HepG2 (cell line): ENCODE results near the gene ZNF513. TPM values are rescaled to one million over a fixed set of nuclear protein-coding genes. Genes with fewer than 3 reads are reported as not detected.

Experiments
- ATAC-seq: fragments of 200-7000 bp; cut with Tn5 transposase; 3 replicates; pipeline ENCODE4 v1.9.1; 2020; ENCODE audit warnings: mild to moderate bottlenecking, moderate library complexity
- BruUV-seq: library from RNA; stranded (reverse); fragments of 400-500 nt; replicated peaks from 2 replicates; lab custom pipeline; 2021; lab: Mats Ljungman, UMichigan
- CTCF ChIA-PET: fragments of 300-600 bp; formaldehyde crosslinking; extraction: SDS; loops from one replicate; lab custom pipeline; 2021; ENCODE audit warnings: low total read pairs, inconsistent platforms, low intra/inter-chr PET ratio; lab: Yijun Ruan, JAX
- POLR2A ChIA-PET: fragments of 350-600 bp; sonication (Branson Sonifier 250); formaldehyde crosslinking; loops from one replicate; lab custom pipeline; 2020; ENCODE audit warnings: antibody characterized with exemption, inconsistent platforms; lab: Yijun Ruan, JAX
- DNase-seq: peaks from one replicate; pipeline ENCODE4 v3.0.0-alpha.2; 2015; ENCODE audit warnings: low spot score
- FAIRE-seq: peaks from 3 replicates; lab custom pipeline; 2011; peaks lifted over from hg19 to GRCh38; lab: Jason Lieb, UNC
- H2AFZ ChIP-seq: one replicate; pipeline ENCODE4 v1.6.1; 2011; ENCODE audit warnings: low read length, inconsistent platforms
- H3K27ac ChIP-seq: fragments of 300-600 bp; 3 replicates; pipeline ENCODE4 v1.8.0; 2011; ENCODE audit warnings: mixed run types, mild to moderate bottlenecking, mixed read lengths, low read length, inconsistent platforms; ENCODE audit not compliant: insufficient read depth; ENCODE audit errors: extremely low read length
- H3K27me3 ChIP-seq, 2 experiments: fragments of 200-600 bp in 1 of 2; 2 replicates in 1 of 2; 3 replicates in 1 of 2; pipeline versions ENCODE4 v1.6.0 to v1.8.0; 2011; ENCODE audit warnings: low read length in 2 of 2, mild to moderate bottlenecking in 2 of 2, moderate library complexity in 2 of 2, inconsistent platforms in 1 of 2; ENCODE audit not compliant: insufficient read depth in 2 of 2, control insufficient read depth in 1 of 2
- H3K36me3 ChIP-seq, 2 experiments: fragments of 200-600 bp in 1 of 2; replicated peaks in 1 of 2; 2 replicates in 1 of 2; 3 replicates in 1 of 2; pipeline versions ENCODE4 v1.5.1 to v1.8.0; 2011; ENCODE audit warnings: low read length in 2 of 2, inconsistent platforms in 1 of 2; ENCODE audit not compliant: insufficient read depth in 2 of 2, control insufficient read depth in 1 of 2
- H3K4me1 ChIP-seq: 2 replicates; pipeline ENCODE4 v1.5.1; 2012; ENCODE audit warnings: low read length, inconsistent platforms; ENCODE audit not compliant: insufficient read depth
- H3K4me2 ChIP-seq: 2 replicates; pipeline ENCODE4 v1.6.0; 2011; ENCODE audit warnings: low read depth, low read length, inconsistent platforms
- H3K4me3 ChIP-seq, 3 experiments: fragments of 200-600 bp in 1 of 3; sonication (generic), shearing (Covaris generic) in 1 of 3; replicated peaks in 1 of 3; 2 replicates each; pipeline ENCODE4 v1.5.1; 2011 to 2016; ENCODE audit warnings: low read length in 3 of 3, inconsistent platforms in 2 of 3, low read depth in 2 of 3, mild to moderate bottlenecking in 2 of 3, control low read depth in 1 of 3, mixed read lengths in 1 of 3; ENCODE audit not compliant: insufficient read depth in 1 of 3
- H3K79me2 ChIP-seq: one replicate; pipeline ENCODE4 v1.6.1; 2011; ENCODE audit warnings: low read length, inconsistent platforms; ENCODE audit not compliant: insufficient read depth
- H3K9ac ChIP-seq: 2 replicates; pipeline ENCODE4 v1.6.0; 2011; ENCODE audit warnings: mild to moderate bottlenecking, low read depth, low read length, inconsistent platforms; ENCODE audit not compliant: insufficient read depth
- H3K9me3 ChIP-seq: 2 replicates; pipeline ENCODE4 v1.5.1; 2012; ENCODE audit warnings: mild to moderate bottlenecking, low read length
- H4K20me1 ChIP-seq: 2 replicates; pipeline ENCODE4 v1.6.0; 2011; ENCODE audit warnings: inconsistent platforms, mild to moderate bottlenecking, low read length, moderate library complexity; ENCODE audit not compliant: insufficient read depth
- ETV6 ChIP-seq: sonication (generic); formaldehyde crosslinking; conservative IDR thresholded peaks from 2 replicates; pipeline ENCODE4 v1.4.0; 2020; ENCODE audit warnings: missing genetic modification reagents
- GPN1 ChIP-seq: sonication (generic); formaldehyde crosslinking; IDR thresholded peaks from 2 replicates; pipeline ENCODE4 v1.5.1; 2020; ENCODE audit warnings: missing genetic modification reagents, borderline replicate concordance
- NR2C2 ChIP-seq: sonication (generic); formaldehyde crosslinking; IDR thresholded peaks from 2 replicates; pipeline ENCODE4 v1.4.0; 2020; ENCODE audit warnings: missing genetic modification reagents, mild to moderate bottlenecking, moderate library complexity, borderline replicate concordance
- NRL ChIP-seq: sonication (generic); formaldehyde crosslinking; IDR thresholded peaks from 2 replicates; pipeline ENCODE4 v1.5.0; 2020; ENCODE audit warnings: missing genetic modification reagents, mild to moderate bottlenecking, moderate library complexity, borderline replicate concordance
- PRPF4 ChIP-seq: fragments of 200-400 bp; formaldehyde crosslinking; IDR thresholded peaks from 2 replicates; pipeline ENCODE4 v1.6.1; 2016; ENCODE audit warnings: low read length, low read depth; ENCODE audit not compliant: poor library complexity, severe bottlenecking
- TBX3 ChIP-seq: fragments of 450-650 bp; IDR thresholded peaks from 2 replicates; pipeline ENCODE4 v1.6.1; 2017; ENCODE audit warnings: antibody characterized with exemption, mild to moderate bottlenecking, inconsistent platforms, borderline replicate concordance
- XRCC5 ChIP-seq: fragments of 200-400 bp; formaldehyde crosslinking; optimal IDR thresholded peaks from 2 replicates; pipeline ENCODE3; 2017; ENCODE audit warnings: mild to moderate bottlenecking, low read length
- ZBTB8A ChIP-seq: sonication (generic); formaldehyde crosslinking; IDR thresholded peaks from 2 replicates; pipeline ENCODE4 v1.4.0; 2020; ENCODE audit warnings: mild to moderate bottlenecking, low read depth, missing genetic modification reagents, borderline replicate concordance
- ZEB1 ChIP-seq: IDR thresholded peaks from 2 replicates; pipeline ENCODE4 v1.6.1; 2012; ENCODE audit warnings: mild to moderate bottlenecking, low read depth, inconsistent platforms; ENCODE audit not compliant: insufficient replicate concordance
- ZNF251 ChIP-seq: sonication (generic); formaldehyde crosslinking; IDR thresholded peaks from 2 replicates; pipeline ENCODE4 v1.9.0; 2021; ENCODE audit warnings: mild to moderate bottlenecking, missing genetic modification reagents
- ZNF839 ChIP-seq: sonication (generic); formaldehyde crosslinking; IDR thresholded peaks from 2 replicates; pipeline ENCODE4 v1.4.0; 2020; ENCODE audit warnings: missing genetic modification reagents, mild to moderate bottlenecking, borderline replicate concordance
- WGBS: methylation state at CpG from one replicate; pipeline ENCODE4 v1.1.6; 2017; ENCODE audit warnings: low lambda C conversion rate; 5-methylcytosine and 5-hydroxymethylcytosine counted together
- in situ Hi-C: cut with HindIII; loops from 2 replicates; pipeline ENCODE4 v1.10.0; 2017; ENCODE audit warnings: low pct_unique_long_range_greater_than_20kb; ENCODE audit not compliant: extremely low pct_ligation_motif_present
- intact Hi-C: fragments of 100-400 bp; cut with micrococcal nuclease; formaldehyde crosslinking; loops from one replicate; pipeline ENCODE4 v1.10.0; 2022; ENCODE audit not compliant: unreplicated experiment
- polyA plus RNA-seq, 8 experiments: library from polyadenylated mRNA; depleted of rRNA in 3 of 8; stranded (reverse) in 7 of 8; unstranded in 1 of 8; fragments of >200 nt; fragmentation: Illumina TruSeq in 4 of 8; extraction: Trizol in 4 of 8; gene quantifications; 2 replicates each; pipeline versions ENCODE4 v1.2.1 to v1.2.3, GENCODE V29; 2011 to 2016; ENCODE audit warnings: low read depth in 4 of 8, missing spikeins in 1 of 8, mixed read lengths in 1 of 8; ENCODE audit not compliant: insufficient read depth in 1 of 8
- total RNA-seq, 5 experiments: library from RNA; depleted of rRNA; stranded (reverse); fragments of >200 nt; fragmentation: Illumina TruSeq; extraction: Trizol; gene quantifications; 2 replicates each; pipeline ENCODE4 v1.2.3, GENCODE V29; 2016; ENCODE audit warnings: low read depth in 1 of 5
- TF ChIP-seq, protein P1 (sequence below): sonication (generic); formaldehyde crosslinking; IDR thresholded peaks from 2 replicates; pipeline ENCODE4 v1.8.0; 2022; ENCODE audit warnings: missing genetic modification reagents, mild to moderate bottlenecking, moderate library complexity, borderline replicate concordance
- TF ChIP-seq, protein P2 (sequence below): sonication (generic); formaldehyde crosslinking; IDR thresholded peaks from 2 replicates; pipeline ENCODE4 v1.5.0; 2020; ENCODE audit warnings: mild to moderate bottlenecking, missing genetic modification reagents, borderline replicate concordance

Gene ZNF513
- total and polyA plus RNA-seq, 2 of the 13 experiments (the other 11 are each of a cell fraction or from before 2014, with no cell fraction given): 4.9 to 6.3 TPM

DNA sequence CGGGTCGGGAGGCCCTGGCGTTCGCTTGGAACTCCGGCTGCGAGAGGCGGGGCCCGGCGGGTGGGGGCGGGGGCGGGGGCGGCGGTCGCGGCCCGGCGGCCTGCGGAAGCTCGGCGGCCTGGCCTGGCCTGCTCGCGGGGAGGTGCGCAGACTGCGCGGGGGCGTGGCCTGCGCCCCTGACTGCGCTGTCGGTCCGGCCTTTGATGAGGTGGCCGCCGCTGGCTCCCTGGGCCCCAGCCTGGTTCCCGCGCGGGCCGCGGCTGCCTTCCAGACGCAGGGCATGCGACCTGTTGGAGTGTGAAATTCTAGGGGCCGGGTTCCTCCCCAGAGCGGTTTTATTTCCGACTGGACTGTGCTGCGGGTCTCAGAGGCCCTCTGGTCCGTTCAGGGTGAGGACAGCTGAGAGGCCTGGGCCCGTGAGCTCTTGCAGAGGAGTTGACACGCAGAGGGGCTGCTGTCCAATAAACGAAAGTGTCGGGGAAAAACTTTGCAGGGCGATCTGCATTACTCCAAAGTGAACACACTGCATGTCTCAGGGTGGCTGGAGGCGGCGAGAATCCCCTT lies 48.5 kb upstream of the ZNF513 start:
- Histone ChIP-seq H3K9me3 (no peaks in the 10 kb centered on the region), H4K20me1 (peaks cover 29% of the 10 kb centered on the region), H3K9ac (peak overlapping the region; percentile 100), H3K4me3 (peak overlapping the region; percentile 86 to 100 (median 100)), H3K79me2 (peaks cover 43% of the 10 kb centered on the region), H3K27ac (peak overlapping the region; percentile 99), H3K4me1 (peaks cover 57% of the 10 kb centered on the region), H2AFZ (no peak overlapping the region), H3K27me3 (no peaks in the 10 kb centered on the region; a peak in 1 of 5 replicates), H3K4me2 (peak overlapping the region; percentile 89), H3K36me3 (peaks cover 9 to 14% of the 10 kb centered on the region in 2 experiments)
- peak; percentile 88 for ATAC-seq
- peak; percentile 83 for DNase-seq
- FAIRE-seq: no peak
- ChIA-PET CTCF (interaction anchor here (4.8 kb wide), 1 partner anchor 21 kb away, joined by 29 read pairs; the partner anchor contains the start of gene PPM1G), POLR2A (interaction anchor here (0.8 to 5.3 kb wide), 24 partner anchors 10 to 378 kb away, joined by 3 to 133 read pairs (median 7); partner anchors contain the start of genes AGBL5, CCDC121, EIF2B4 and GPN1)
- no TSS peak for BruUV-seq
- intact Hi-C loops: loop anchor here (1.0 kb wide), 3 partner anchors 20 to 60 kb away; partner anchors contain the start of genes EIF2B4, IFT172, PPM1G and SNX17
- WGBS: 0% methylated on average over 14 of the region's 51 CpGs
- in situ Hi-C loops: no loop called here
- TF ChIP-seq ETV6 (CRISPR knock-in tag): no peak
- TF ChIP-seq, protein P1, sequence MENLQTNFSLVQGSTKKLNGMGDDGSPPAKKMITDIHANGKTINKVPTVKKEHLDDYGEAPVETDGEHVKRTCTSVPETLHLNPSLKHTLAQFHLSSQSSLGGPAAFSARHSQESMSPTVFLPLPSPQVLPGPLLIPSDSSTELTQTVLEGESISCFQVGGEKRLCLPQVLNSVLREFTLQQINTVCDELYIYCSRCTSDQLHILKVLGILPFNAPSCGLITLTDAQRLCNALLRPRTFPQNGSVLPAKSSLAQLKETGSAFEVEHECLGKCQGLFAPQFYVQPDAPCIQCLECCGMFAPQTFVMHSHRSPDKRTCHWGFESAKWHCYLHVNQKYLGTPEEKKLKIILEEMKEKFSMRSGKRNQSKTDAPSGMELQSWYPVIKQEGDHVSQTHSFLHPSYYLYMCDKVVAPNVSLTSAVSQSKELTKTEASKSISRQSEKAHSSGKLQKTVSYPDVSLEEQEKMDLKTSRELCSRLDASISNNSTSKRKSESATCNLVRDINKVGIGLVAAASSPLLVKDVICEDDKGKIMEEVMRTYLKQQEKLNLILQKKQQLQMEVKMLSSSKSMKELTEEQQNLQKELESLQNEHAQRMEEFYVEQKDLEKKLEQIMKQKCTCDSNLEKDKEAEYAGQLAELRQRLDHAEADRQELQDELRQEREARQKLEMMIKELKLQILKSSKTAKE (CRISPR knock-in tag): no peak; the same call in 1 of the 2 replicates
- TF ChIP-seq PRPF4: no peak
- TF ChIP-seq NR2C2 (CRISPR knock-in tag): peak; percentile 22; the same call in 1 of the 2 replicates
- no peak for TF ChIP-seq NRL (CRISPR knock-in tag)
- peak; percentile 41; the same call in 1 of the 2 replicates for TF ChIP-seq TBX3
- no peak for TF ChIP-seq ZEB1
- TF ChIP-seq XRCC5: no peak
- TF ChIP-seq GPN1 (CRISPR knock-in tag): no peak
- TF ChIP-seq ZNF839 (CRISPR knock-in tag): no peak
- no peak for TF ChIP-seq ZBTB8A (CRISPR knock-in tag)
- TF ChIP-seq ZNF251: no peak
- TF ChIP-seq, protein P2, sequence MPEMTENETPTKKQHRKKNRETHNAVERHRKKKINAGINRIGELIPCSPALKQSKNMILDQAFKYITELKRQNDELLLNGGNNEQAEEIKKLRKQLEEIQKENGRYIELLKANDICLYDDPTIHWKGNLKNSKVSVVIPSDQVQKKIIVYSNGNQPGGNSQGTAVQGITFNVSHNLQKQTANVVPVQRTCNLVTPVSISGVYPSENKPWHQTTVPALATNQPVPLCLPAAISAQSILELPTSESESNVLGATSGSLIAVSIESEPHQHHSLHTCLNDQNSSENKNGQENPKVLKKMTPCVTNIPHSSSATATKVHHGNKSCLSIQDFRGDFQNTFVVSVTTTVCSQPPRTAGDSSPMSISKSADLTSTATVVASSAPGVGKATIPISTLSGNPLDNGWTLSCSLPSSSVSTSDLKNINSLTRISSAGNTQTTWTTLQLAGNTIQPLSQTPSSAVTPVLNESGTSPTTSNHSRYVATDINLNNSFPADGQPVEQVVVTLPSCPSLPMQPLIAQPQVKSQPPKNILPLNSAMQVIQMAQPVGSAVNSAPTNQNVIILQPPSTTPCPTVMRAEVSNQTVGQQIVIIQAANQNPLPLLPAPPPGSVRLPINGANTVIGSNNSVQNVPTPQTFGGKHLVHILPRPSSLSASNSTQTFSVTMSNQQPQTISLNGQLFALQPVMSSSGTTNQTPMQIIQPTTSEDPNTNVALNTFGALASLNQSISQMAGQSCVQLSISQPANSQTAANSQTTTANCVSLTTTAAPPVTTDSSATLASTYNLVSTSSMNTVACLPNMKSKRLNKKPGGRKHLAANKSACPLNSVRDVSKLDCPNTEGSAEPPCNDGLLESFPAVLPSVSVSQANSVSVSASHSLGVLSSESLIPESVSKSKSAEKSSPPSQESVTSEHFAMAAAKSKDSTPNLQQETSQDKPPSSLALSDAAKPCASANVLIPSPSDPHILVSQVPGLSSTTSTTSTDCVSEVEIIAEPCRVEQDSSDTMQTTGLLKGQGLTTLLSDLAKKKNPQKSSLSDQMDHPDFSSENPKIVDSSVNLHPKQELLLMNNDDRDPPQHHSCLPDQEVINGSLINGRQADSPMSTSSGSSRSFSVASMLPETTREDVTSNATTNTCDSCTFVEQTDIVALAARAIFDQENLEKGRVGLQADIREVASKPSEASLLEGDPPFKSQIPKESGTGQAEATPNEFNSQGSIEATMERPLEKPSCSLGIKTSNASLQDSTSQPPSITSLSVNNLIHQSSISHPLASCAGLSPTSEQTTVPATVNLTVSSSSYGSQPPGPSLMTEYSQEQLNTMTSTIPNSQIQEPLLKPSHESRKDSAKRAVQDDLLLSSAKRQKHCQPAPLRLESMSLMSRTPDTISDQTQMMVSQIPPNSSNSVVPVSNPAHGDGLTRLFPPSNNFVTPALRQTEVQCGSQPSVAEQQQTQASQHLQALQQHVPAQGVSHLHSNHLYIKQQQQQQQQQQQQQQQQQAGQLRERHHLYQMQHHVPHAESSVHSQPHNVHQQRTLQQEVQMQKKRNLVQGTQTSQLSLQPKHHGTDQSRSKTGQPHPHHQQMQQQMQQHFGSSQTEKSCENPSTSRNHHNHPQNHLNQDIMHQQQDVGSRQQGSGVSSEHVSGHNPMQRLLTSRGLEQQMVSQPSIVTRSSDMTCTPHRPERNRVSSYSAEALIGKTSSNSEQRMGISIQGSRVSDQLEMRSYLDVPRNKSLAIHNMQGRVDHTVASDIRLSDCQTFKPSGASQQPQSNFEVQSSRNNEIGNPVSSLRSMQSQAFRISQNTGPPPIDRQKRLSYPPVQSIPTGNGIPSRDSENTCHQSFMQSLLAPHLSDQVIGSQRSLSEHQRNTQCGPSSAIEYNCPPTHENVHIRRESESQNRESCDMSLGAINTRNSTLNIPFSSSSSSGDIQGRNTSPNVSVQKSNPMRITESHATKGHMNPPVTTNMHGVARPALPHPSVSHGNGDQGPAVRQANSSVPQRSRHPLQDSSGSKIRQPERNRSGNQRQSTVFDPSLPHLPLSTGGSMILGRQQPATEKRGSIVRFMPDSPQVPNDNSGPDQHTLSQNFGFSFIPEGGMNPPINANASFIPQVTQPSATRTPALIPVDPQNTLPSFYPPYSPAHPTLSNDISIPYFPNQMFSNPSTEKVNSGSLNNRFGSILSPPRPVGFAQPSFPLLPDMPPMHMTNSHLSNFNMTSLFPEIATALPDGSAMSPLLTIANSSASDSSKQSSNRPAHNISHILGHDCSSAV (CRISPR knock-in tag): no peak
